ENCODE results near the gene ARHGAP22.
"Not testable (repeated sequence)": the region's sequence is repeated elsewhere in the genome, so short reads cannot be mapped to it uniquely, and the experiment has no call there.

Gene ARHGAP22, protein sequence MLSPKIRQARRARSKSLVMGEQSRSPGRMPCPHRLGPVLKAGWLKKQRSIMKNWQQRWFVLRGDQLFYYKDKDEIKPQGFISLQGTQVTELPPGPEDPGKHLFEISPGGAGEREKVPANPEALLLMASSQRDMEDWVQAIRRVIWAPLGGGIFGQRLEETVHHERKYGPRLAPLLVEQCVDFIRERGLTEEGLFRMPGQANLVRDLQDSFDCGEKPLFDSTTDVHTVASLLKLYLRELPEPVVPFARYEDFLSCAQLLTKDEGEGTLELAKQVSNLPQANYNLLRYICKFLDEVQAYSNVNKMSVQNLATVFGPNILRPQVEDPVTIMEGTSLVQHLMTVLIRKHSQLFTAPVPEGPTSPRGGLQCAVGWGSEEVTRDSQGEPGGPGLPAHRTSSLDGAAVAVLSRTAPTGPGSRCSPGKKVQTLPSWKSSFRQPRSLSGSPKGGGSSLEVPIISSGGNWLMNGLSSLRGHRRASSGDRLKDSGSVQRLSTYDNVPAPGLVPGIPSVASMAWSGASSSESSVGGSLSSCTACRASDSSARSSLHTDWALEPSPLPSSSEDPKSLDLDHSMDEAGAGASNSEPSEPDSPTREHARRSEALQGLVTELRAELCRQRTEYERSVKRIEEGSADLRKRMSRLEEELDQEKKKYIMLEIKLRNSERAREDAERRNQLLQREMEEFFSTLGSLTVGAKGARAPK

DNA sequence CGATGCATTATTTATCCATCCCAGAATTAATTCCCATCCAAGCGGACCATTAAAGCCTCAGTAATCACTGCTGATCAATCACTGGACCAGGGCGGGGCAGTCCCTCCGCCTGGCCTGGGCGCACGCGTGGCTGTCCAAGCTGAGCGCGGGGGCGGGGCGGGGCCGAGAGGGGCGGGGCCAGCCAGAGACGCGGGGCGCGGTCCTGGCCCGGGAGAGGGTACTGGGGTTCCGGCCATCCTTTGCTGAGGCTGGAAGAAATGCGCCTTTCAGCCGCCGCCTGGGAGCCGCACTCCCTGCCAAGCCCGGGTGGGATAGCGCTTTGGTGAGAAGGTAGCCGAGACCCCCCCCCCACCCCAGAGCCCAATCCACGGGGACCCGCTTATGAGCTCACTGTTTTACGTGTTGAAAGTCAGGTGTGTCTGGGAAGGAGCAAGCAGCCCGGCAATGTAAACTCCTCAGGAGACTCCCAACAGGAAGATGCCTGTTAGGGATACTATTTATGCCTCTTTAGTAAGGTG lies at the start of gene ARHGAP22:
TSS of gene ARHGAP22 (minus strand) at position 83 of the 518 bp plus-strand sequence. CDS start 277 bp downstream, outside the sequence.
- DNase-seq (ENCODE audit: low read depth in 2 of 3, low spot score in 1 of 3) = no peak

DNA sequence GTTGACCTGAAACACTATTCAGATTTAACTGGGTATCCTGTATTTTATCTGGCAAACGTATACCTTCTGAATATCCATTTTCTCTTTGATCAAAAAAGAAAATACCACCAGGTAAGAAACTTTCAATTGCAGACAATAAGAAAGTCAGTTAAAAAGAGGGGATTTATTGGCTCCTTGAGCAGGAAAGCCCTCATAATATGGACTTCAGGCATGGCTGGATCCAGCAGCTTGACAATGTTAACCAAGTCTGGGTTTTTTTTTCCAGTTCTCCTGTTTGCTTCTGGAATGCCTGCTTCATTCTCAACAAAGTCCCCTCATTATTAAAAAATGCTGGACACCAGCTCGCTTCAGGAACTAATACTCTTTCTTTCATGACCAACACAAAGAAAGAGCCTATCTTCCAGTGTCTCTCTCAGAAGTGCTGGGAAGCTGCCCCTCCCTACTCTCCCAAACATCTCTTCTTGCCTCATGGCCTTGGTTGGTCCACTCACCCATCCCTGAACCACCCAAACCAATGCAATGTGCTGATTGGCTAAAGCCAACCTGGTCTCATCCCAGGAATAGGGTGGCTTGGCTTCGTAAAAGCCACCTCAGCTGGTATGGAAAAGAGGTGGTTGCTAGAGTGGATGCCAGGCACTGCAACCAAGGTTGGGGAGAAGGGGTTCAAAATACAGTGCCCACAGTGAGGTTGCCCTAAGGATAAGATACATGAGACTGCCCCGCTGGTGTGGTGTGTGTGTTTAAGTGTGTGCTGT lies 49.2 kb upstream of the ARHGAP22 start:
- no peak for DNase-seq (ENCODE audit: low read depth in 2 of 3, low spot score in 1 of 3)

DNA sequence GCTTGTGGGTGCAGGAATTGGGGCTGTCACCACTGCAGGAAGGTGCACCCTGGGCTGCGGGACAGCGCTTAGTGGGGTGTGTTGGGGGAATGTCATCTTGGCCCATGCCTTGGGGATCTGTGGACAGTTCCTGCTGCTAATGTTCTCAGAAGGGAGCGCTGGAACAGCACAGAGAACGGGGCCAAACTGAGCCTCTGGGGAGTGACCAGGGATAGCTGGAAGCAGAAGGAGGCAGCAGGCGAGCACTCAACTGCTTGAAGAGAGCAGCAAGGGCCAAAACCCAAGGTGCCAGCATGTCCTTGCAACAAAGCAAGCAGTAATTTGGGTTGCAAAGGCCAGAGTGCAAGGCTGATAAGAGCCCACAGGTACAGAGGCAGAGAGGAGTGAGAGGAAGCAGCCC lies 48.5 kb upstream of the ARHGAP22 start:
- DNase-seq (ENCODE audit: low read depth in 2 of 3, low spot score in 1 of 3) = no peak

DNA sequence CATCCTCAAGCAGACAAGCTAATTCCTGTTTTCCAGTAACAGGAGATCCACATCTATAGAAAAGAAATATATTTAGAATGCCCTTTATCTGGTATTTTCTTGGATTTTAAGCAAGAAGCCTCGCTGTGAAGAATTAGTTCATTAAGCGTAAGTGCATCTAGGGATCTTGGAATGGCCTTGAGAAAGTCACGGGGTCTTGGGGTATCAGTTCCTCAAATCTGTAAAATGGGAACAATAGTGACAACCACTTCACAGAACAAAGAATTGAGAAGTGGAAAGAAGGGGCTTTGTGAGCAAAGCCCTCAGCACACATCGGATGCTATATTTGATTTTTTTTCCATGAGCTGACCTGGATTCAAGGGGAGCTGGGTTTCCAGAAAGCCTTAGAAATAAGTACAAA lies 47.5 kb upstream of the ARHGAP22 start:
- no peak for DNase-seq (ENCODE audit: low read depth in 2 of 3, low spot score in 1 of 3)

DNA sequence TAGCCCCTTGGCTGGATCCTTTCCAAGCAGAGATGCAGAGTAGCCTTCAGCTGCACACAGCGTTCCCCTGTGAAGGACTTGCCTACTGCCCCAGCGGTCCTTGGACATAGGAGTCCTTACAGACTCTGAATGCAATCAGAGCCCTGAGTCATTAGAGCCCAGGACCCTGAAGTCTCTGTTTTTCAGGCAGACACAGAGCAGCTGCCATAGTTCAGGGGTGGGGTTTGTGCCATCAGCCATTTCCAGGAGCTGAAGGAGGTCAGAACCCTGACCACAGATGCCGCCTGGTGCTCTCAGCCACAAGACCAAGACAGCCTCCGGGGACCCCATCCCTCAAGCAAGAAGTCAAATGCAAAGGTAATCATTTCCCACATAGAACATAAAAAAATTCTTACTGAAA lies 47.0 kb upstream of the ARHGAP22 start:
- DNase-seq (ENCODE audit: low read depth in 2 of 3, low spot score in 1 of 3) = no peak

DNA sequence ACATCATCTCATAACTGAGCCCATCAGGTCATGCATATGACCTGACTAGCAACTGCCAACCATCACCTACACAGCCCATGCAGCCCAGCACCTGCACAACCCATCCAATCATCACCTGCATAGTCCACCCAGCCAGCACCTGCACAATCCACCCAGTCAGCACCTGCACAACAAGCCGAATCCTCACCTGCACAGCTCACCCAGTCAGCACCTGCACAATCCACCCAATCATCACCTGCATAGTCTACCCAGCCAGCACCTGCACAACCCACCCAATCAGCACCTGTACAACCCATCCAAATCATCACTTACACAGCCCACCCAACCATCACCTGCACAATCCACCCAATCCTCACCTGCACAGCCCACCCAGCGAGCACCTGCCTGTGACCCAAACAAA lies 46.4 kb upstream of the ARHGAP22 start:
- no peak for DNase-seq (ENCODE audit: low read depth in 2 of 3, low spot score in 1 of 3)

DNA sequence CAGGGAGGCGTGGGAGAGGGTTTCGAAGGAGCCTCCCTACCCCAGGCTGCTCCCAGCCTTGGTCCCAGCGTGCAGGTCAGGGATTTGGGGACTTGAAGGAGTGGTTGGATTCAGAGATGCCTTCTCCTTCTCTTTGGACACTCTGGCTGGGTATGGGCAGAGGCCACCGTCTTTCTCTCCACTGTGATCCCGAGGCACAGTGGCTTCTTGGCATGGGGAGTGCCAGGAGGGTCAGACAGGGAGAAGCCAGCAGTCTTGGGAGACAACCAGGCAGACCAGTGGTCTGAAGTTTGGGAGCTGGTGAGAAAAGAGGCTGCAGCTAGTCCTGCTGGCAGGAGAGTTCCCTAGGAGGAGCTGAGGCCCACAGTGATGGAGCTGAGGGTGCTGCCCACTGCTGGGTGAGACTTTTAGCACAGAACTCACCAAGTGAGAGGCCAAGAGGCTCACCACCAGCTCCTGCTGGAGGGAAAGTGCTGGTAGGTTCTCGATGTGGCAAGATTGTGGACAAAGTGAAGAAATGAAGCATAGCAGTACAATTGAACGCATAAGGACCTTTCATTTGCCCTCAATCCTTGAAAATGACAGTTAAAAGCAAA lies 44.6 kb upstream of the ARHGAP22 start:
- no peak for DNase-seq (ENCODE audit: low read depth in 2 of 3, low spot score in 1 of 3)

DNA sequence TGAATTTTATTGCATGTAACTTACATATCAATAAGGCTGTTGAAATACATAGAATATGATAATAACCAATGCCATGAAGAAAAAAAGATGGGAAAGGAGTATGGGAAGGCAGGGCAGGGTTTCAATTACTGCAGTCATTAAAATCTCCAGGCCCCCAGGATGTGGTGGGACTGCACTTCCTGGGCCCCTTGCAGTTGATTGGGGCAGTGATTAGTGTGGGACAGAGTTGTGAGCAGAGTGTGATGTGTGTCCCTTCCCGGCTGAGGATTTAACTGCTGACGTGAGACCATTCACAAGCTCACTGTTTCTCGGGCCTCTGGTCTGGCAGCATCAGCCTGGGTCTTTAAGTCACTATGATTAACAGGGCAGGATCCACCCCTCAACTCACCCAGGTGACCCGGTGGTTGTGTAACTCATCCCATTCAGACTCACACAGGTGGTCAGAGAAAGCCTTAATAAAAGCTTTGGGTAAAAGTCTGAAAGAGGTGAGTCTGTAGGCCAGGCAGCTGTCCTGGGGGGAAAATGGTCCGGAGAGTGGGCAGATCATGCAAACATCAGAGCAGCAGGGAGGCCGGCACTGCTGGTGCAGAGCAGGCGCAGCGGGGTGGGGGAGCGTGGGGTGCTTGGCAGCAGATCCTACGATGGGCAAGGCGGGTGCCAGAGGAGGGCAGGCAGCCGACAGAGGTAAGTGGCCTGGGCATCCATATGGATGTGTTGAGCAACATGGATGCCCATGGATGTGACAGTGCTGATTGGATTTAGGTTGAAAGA lies 43.5 kb upstream of the ARHGAP22 start:
- DNase-seq (ENCODE audit: low read depth in 2 of 3, low spot score in 1 of 3) = no peak

DNA sequence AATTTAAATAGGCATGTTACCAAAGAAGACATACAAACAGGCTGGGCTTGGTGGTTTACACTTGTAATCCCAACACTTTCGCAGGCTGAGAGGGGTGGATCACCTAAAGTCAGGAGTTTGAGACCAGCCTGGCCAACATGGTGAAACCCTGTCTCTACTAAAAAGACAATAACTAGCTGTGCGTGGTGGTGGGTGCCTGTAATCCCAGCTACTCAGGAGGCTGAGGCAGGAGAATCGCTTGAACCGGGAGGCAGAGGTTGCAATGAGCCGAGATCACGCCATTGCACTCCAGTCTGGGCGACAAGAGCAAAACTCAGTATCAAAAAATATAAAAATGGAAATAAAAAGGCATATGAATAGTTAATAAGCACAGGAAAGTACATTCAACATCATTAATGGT lies 42.2 kb upstream of the ARHGAP22 start:
- DNase-seq (ENCODE audit: low read depth in 2 of 3, low spot score in 1 of 3) = not testable (repeated sequence)

DNA sequence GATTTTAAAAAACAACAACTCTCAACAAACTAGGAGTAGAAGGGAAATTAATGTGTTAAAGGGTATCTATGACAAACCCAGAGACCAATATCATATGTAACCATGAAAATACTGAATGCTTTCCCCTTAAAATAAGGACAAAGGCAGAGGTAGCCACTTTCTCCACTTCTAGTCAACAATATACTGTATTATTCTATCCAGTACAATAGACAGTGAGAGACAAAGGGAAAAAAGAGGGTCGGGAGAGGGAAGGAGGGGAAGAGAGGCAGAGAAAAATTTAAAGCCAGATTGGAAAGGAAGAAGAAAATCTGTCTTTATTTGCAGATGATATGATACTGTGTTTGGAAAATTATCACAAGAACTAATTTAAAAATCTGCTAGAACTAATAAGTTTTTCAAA lies 40.7 kb upstream of the ARHGAP22 start:
- no peak for DNase-seq (ENCODE audit: low read depth in 2 of 3, low spot score in 1 of 3)

DNA sequence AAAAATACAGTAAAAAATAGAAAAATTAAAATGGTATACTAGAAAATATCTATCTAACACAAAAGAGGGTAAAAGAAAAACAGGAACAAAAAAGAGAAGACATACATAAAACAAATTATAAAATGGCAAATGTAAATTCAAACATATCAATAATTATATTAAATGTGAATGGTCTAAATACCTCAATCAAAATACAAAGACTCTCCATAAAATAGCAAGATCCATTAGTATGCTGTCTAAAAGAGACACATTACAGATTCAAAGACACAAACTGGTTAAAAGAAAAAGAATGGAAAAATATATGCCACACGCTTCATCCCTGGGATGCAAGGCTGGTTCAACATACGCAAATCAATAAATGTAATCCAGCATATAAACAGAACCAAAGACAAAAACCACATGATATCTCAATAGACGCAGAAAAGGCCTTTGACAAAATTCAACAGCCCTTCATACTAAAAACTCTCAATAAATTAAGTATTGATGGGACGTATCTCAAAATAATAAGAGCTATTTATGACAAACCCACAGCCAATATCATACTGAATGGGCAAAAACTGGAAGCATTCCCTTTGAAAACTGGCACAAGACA lies 36.3 kb upstream of the ARHGAP22 start:
- not testable (repeated sequence) for DNase-seq (ENCODE audit: low read depth in 2 of 3, low spot score in 1 of 3)

DNA sequence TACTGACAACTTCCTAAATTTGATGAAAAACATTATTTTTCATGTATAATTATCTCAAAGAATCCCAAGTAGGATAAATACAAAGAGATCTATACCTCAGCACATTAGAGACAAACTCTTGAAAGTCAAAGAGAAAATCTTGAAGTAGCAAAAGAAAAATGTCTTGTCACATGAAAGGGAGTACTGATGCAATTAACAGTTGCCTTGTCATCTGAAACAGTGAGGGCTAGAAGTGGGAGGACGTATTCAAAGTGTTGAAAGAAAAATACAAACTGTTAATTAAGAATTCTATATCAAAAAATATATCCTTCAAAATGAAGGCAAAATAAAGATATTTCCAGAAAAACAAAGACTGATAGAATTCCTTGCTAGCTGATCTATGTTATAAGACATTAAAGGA lies 35.5 kb upstream of the ARHGAP22 start:
- DNase-seq (ENCODE audit: low read depth in 2 of 3, low spot score in 1 of 3) = no peak

DNA sequence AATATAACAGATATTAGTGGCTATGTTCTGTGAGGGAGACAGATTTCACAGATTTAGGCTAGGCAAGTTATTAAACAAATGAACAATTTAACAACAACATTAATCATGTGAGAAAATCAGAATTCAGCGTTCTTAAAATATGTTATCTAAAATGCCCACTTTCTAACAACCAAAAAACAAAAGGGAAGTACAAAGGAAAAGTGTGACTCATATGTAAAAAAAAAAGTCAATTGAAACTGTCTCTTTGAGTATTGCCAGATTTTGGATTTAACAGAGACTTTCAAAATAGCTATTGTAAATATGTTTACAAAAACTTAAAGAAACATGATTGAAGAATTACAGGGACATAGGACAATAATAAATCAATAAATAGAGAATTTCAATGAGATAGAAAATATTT lies 34.8 kb upstream of the ARHGAP22 start:
- DNase-seq (ENCODE audit: low read depth in 2 of 3, low spot score in 1 of 3) = no peak

DNA sequence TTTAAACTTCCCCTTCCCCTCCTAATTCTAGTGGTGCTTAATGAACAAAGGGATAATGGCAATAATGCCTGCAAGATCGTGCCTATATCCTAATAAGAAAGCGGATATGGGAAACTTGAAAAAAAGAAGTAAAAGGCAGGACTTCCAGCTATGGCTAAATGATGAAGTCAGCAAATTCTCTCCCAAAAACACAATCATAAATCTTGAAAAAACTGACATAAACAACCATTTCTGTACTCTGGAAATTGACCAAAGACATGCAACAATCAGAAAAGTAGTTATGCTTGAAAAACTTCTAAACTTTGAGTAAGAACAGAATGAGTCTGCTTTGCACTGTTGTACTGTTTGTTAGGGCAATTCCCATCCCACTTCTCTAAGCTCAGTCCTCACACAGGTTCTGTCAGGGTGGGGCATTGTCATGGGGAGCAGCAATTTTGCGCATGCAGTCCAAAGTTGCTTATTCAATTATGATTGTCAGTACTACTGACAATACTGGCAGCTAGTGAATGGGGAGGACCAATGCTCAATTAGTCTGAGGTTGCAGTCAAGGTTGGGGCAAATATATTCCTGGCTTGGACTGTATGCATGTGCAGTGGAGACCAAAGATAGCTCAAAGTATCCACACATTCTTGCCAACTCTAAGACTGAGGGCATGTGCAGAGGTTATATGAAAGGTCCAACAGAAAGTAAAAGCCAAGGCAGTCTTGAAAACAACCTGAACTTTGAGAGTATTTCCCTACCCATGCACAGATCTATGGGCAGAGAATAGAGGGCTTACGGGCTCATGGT lies 34.1 kb upstream of the ARHGAP22 start:
- no peak for DNase-seq (ENCODE audit: low read depth in 2 of 3, low spot score in 1 of 3)

DNA sequence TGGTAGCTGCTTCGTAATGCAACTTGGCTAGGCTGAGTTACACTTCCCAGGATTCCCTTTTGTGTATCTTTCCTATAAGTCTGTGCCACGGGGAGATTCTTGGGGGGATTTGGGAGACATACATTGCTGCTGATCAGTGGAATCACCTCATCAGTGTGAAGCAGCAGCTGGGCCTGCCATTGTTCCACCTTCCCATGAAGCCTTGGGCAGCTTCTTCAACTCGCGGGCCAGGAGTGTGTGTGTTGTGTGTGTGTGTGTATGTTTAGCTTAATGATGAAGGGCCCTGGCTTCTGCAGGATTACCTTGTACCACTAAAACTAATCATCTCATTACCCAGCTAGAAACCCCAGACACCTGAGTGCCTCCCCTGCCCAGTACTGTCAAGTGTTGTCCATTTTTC lies 33.3 kb upstream of the ARHGAP22 start:
- no peak for DNase-seq (ENCODE audit: low read depth in 2 of 3, low spot score in 1 of 3)

DNA sequence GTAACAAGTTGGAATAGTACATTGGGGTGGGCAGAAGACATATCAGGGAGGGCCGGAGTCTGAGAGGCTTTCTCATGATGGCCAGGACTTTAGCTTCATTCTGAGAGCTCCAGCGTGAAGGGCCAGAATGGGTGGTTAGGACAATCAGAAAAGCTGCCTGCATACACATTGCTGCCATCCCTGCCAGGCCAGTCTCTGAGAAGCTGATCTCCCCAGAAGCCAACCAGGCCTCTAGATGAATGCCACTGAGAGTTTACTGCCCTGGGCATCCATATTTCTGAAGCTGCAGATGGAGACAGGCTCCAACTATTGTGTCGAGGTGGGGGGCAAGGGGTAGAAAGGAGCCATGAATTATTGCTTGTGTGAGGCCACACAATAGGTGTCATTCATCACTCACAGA lies 32.0 kb upstream of the ARHGAP22 start:
- DNase-seq (ENCODE audit: low read depth in 2 of 3, low spot score in 1 of 3) = no peak

DNA sequence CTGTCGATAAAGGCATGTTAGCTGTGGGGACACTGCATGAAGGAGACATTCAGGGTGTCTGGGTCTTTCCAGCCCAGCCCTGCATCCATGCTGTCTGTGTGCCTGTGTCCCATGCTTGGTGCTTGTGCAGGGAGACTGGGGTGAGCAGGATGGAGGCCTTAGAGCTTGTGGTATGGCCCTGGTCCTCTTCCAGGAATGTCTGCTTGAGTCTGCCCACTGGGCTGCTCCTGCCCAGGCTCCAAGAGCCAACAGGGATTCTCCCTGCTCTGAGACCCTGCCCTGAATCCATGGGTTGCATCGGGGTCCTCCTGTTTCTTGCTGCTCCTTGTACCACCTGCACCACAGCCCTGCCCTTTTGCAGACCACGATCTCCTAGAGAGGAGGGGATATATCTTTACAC lies 31.4 kb upstream of the ARHGAP22 start:
- no peak for DNase-seq (ENCODE audit: low read depth in 2 of 3, low spot score in 1 of 3)

DNA sequence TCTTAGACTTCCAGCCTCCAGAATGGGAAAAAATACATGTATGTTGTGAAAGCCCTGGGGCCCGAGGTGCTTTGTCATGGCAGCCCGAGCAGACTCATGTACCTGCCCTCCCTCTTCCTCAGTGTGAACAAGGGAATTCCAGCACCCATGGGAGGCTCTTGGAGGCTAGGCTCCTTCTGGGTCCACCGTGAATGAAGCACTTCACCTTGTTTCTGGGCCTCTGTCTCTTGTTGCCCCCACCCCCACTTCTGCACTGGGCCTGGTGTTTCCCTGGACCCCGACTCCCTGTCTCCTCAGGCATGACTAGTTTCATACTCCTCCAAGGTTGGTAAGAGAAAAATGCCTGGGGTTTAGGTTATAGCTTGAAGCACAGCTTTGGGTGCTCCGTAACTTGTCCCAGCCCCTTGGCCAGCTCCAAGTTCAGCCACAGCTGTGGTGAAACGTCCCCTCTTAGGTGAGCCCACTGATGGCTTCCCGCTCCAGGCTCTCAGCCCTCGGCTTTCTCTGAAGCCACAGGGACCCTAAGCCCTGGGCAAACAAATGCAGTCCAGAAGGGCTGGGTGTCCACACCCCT lies 30.2 kb upstream of the ARHGAP22 start:
- no peak for DNase-seq (ENCODE audit: low read depth in 2 of 3, low spot score in 1 of 3)

Measured in stimulated activated CD4-positive, alpha-beta T cell treated with anti-CD3 and anti-CD28 coated beads, Interleukin-12 subunit alpha, Interleukin-12 subunit beta, amount 100 ng/mL, for 48 hours (primary cell).